Activated CD4-positive, alpha-beta T cell treated with anti-CD3 and anti-CD28 coated beads, Interleukin-2, Interleukin-4, amounts not matched to agents 100 ng/mL and 50 ng/mL, durations not matched to agents 16 hours and 8 hours (primary cell): Measurements from ENCODE around the gene IQGAP2.
A peak's percentile ranks its signal among the peaks of the same experiment; 100 is the strongest.

Experiments
- DNase-seq: peaks from one replicate; pipeline ENCODE4 v3.0.0-alpha.2; 2020; ENCODE audit warnings: low spot score

IQGAP2 gene

DNA sequence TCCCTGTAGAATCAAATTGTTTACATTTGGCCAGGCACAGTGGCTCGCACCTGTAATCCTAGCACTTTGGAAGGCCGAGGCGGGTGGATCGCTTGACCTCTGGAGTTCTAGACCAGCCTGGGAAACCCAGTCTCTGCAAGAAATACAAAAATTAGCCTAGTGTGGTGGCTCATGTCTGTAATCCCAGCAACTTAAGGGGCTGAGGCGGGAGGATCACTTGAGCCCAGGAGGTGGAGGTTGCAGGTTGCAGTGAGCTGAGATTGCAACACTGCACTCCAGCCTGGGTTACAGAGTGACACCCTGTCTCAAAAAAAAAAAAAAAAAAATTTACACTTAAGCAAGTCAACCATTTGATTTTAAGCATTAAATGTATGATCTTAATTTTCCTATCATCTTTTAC lies 17.5 kb upstream of the IQGAP2 start:
- no peak for DNase-seq

DNA sequence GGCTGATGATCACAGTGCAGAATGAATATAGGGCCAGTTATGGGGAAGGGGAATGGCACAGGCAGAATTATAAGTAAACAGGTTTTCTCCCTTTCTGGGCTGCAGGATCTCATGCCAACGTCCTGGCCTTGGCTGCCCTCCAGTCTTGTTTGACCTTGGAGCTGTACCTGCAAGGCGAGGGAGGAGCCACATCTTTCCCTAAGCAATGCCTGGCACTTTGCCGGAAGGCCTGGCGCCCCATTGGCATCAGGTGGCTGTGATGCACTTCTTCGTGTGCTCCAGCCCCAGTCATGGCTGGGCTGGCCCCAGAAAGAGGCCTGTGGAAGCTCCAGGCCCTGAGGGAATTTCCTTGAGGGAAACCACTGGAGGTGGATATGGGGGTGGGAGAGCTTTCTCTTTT lies 16.7 kb upstream of the IQGAP2 start:
- no peak for DNase-seq

DNA sequence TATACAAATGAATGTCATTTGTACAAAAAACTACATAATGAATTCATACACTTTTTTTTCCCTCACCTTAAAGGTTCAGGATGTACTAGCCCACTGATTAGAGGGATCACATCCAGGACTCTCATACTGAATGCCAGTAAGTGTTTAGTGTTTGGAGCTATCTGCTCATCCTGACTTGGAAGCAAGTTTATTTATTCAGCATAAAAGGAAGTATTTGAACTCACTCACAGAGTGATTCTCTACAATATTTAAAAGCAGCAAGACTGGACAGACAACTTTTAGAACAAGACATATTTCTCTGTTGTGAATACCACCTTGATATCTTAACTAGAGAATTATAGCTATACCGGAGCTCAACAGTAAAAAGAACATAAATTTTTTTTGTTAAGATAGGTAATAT lies 14.8 kb upstream of the IQGAP2 start:
- no peak for DNase-seq

DNA sequence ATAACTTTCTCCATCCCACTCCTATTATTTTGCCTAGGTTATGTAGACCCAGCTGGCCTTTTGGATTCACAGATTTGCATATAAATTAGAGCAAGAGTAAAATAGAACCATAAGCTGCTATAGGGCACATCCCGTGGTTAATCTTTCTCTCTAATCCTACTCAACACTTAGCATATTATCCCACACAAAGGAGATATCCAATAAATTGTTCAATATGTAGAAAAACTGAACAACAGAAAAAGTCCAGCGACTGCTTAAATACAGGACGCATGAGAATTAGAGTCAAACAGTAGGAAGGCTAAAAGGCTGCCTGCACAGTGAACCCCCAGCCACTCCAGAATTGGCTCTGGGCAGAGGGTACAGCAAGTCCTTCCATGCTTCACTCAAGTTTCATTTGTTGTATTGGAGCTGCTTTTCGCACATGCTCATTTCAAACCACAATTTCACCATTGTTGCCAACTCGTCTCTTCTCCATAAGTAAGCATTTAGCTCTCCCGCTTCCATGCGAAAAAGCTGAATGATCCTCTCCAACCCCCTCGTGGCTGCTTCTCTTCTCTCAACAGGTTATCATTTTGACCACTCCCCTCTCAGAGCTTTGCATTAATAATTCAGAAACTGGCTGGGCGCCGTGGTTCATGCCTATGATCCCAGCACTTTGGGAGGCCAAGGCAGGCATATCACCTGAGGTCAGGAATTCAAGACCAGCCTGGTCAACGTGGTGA lies 14.1 kb upstream of the IQGAP2 start:
- DNase-seq = no peak

GRCh38 chr5:76389513-76390154 lies 13.5 kb upstream of the IQGAP2 start:
- no peak for DNase-seq

GRCh38 chr5:76391014-76391413 lies 12.1 kb upstream of the IQGAP2 start:
- DNase-seq = no peak

DNA sequence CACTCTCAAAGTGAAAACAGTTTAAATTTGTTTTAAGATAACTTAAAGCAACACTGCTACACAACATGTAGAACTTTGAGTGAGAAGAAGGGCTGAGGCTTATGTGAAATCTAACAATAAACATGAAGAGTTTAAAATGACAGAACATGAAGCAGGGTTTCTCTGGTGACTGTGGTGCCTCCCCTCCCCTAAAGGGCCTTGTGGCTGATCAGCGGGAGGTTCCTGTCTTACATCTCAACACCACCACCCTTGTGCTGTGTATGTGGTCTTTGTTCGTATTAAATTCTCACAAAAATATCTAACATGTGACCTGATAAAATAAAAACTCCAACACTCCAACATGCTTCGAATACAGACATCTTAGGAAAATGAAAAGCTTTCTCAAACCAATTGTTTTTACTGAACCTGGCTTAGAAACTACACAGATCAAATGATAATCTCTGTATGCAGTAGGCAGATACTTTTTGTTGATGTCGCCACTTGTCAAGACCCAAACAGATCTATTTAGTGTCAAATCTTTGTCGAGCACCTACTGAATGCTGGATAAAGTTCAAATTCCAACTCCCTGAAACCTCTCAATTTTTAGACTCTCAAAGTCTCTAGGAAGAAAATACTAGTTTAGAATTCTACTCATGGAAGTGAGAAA lies 9.9 kb upstream of the IQGAP2 start:
- DNase-seq = no peak

DNA sequence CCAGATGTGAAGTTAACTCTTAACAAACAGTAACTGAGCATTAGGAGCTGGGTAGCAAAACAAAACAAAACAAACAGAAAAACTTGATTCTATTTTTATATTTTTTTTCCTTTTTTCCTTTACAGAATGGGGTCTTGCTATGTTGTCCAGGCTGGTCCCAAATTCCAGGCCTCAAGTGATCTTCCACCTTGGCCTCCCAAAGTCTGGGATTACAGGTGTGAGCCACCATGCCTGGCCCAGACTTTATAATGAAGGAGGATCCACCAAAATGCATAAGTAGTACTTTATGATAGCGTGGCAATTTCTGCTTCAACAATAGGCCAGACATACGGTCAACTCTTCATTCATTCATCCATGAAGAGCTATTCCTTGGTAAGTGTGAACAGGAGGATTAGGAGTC lies 5.9 kb upstream of the IQGAP2 start:
- DNase-seq = no peak

DNA sequence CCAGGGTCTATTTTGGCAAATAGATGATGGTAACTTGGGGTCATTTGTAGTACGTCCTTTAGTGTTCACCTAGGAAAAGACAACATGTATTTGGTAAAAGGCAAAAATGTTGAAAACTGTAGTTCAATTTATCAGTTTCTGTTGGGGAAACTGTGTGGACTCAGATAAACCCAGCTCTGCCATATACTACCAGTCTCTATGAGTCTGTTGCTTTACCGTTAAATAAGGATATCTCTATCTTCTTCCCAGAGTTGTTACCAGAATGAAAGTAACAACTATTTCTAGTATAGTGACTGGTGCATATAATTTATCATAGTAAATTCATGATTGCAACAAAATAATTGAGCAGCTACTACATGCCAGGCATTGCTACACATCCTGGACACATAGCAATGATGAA lies 3.8 kb upstream of the IQGAP2 start:
- no peak for DNase-seq

- no peak for DNase-seq
These were observed 2.6 kb upstream of the IQGAP2 start for GRCh38 chr5:76400466-76400865.

GRCh38 chr5:76401801-76402250 lies 1.3 kb upstream of the IQGAP2 start:
- no peak for DNase-seq

GRCh38 chr5:76402251-76402885 lies 717 bp upstream of the IQGAP2 start:
- DNase-seq = peak; percentile 90

DNA sequence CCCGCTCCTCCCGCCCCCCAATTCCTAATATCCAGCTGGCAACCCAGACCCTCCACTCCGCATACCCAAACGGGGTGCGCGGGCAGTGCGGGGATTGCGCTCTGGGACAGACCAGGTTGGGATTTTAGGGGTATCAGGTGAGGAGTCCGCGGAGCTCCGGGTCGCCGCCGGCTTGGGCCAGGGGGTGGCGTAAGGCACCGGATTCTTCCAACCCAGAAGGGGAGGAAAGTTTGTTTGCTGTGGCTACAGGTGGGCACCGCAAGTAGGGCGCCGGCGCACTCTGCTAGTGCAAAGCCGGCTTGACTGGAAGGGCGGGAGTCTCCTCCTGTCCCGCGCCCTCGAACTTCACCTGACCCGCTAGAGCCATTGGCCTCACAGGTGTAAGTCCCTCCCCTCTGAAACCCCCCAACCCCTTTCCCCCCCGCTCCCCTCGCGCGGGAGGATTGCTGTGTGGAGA lies 709 bp downstream of the IQGAP2 start:
- DNase-seq = peak; percentile 61

- peak; percentile 80 for DNase-seq
These were observed 1.4 kb downstream of the IQGAP2 start for GRCh38 chr5:76404223-76405211.

- no peak for DNase-seq
These were observed 2.9 kb downstream of the IQGAP2 start for GRCh38 chr5:76406014-76406413.

GRCh38 chr5:76406673-76407072 lies 3.6 kb downstream of the IQGAP2 start:
- DNase-seq = no peak

- DNase-seq = no peak
These were observed 5.1 kb downstream of the IQGAP2 start for GRCh38 chr5:76408104-76408654.

GRCh38 chr5:76412511-76412910 lies 9.4 kb downstream of the IQGAP2 start:
- no peak for DNase-seq

- no peak for DNase-seq
These were observed 10.7 kb downstream of the IQGAP2 start for GRCh38 chr5:76413746-76414145.

GRCh38 chr5:76414788-76415187 lies 11.7 kb downstream of the IQGAP2 start:
- DNase-seq = no peak

GRCh38 chr5:76415855-76416254 lies 12.8 kb downstream of the IQGAP2 start:
- no peak for DNase-seq
